Kasumi-1 (cell line): ENCODE measurements around the gene RXFP3.

Source experiments
- DNase-seq, 2 experiments: peaks; one replicate each; lab custom pipeline; 2025; lab: John Stamatoyannopoulos, UW

The RXFP3 gene

DNA sequence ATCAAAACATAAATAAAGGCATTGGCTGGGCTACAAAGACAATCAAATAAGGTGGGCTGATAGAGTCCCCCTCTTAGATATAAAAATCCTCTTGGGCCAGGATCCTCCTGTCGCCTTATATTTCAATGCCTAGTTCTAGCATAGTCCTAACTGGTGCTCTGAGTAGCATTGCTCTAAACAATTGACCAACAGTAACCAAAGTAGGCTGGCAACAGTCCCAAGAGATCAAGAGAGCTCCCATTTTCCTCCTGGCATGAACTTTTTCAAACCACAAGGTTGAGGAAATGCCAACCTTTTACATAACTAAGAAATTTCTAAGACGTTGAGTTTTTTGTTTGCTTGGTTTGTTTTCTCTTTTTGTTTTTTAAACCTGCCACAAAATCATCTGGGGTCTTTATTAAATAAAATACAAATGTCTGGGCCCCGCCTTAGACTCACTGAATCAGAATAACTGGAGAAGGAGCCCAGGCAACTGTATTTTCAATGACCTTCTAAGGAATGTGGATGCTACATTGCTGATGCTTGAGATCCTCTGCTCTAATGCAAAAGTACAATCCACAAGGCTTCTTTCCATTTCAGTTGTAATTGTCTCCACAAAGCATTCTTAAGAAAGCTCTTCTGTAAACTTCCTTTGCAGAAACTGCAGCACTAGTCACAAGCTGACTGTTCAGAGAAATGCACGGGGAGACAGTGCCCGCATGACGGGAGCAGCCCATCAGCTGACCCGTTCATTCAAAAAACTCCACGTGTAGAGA lies 45.4 kb downstream of the RXFP3 start:
- no peak for DNase-seq

DNA sequence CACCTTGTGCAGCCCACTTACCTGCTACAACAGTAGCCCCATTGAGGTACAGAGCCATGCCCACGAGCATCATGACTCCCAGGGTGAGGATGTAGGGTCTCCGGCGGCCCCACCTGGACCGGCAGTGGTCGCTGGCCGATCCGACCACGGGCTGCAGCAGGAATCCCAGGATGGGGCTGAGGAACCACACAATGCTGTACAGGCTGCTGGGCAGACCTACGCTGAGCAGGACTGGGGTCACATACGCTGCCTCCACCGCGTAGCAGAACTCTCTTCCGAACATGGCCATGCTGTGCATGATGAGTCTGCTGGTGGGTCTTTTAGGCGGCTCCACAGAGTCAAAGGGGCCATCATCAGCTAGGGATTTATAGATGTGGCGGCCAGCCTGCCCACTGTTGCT lies 48.0 kb downstream of the RXFP3 start:
- no peak for DNase-seq

DNA sequence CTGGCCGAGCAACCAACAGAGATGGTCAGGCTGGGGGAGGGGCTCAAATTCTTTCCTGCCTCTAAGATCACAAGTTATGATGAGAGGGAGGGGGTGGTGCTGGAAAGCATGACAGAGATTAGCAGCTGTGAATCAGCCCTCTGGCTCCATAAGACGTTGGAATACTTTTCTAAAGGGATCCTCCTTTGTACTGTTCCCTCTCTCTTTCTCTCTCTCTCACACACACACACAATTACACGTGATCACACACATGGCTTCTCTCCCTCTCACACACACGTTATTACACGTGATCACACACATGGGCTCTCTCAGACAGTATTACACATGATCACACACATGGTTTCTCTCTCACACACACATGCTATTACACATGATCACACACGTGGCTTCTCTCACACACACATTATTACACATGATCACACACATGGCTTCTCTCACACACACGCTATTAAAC lies 48.5 kb downstream of the RXFP3 start, which contains the start of gene SLC45A2:
TSS of gene SLC45A2 (minus strand) at position 23 of the 454 bp plus-strand sequence. CDS start 110 bp downstream, outside the sequence.
- no peak for DNase-seq

DNA sequence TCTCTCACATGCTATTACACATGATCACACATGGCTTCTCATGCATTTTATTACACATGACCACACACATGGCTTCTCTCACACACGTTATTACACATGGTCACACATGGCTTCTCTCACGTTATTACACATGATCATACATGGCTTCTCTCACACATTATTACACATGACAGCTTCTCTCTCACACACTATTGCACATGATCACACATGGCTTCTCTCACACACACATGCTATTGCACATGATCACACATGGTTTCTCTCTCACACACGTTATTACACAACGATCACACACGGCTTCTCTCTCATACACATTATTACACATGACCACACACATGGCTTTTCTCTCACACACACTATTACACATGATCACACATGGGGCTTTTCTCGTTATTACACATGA lies 49.3 kb downstream of the RXFP3 start:
- no peak for DNase-seq
